Measurements from ENCODE around the gene TFCP2. TPM values are rescaled to one million over a fixed set of nuclear protein-coding genes. Genes with fewer than 3 reads are reported as not detected.

TFCP2 gene
- total and polyA plus RNA-seq, 2 of the 13 experiments (the other 11 are each of a cell fraction or from before 2014, with no cell fraction given), result 7.6 to 10.0 TPM

- TF ChIP-seq HNF1A (IDR thresholded peaks at IDR 0.05; ENCODE audit: low read depth) (no peak), HNF1A (CRISPR knock-in tag; IDR thresholded peaks at IDR 0.05; ENCODE audit: borderline replicate concordance) (no peak), TRIM24 (CRISPR knock-in tag; IDR thresholded peaks at IDR 0.05) (no peak), ZNF264 (CRISPR knock-in tag; IDR thresholded peaks at IDR 0.05) (no peak), TEF (CRISPR knock-in tag; IDR thresholded peaks at IDR 0.05) (no peak), ZNF337 (CRISPR knock-in tag; IDR thresholded peaks at IDR 0.05; ENCODE audit: borderline replicate concordance, low read depth) (no peak), IRF1 (CRISPR knock-in tag; IDR thresholded peaks at IDR 0.05; ENCODE audit: low read depth) (no peak), DR1 (CRISPR knock-in tag; IDR thresholded peaks at IDR 0.05) (no peak), THYN1 (CRISPR knock-in tag; IDR thresholded peaks at IDR 0.05; ENCODE audit: borderline replicate concordance, low read depth) (no peak), ZNF460 (CRISPR knock-in tag; IDR thresholded peaks at IDR 0.05; ENCODE audit: borderline replicate concordance) (no peak), SSRP1 (CRISPR knock-in tag; IDR thresholded peaks at IDR 0.05) (0 out of 2 replicates have a peak, but pooled peaks have one; percentile 61), ZSCAN20 (CRISPR knock-in tag; IDR thresholded peaks at IDR 0.05; ENCODE audit: borderline replicate concordance) (no peak), NR2F1 (CRISPR knock-in tag; IDR thresholded peaks at IDR 0.05) (no peak), ZFY (CRISPR knock-in tag; IDR thresholded peaks at IDR 0.05) (no peak), ZNF530 (CRISPR knock-in tag; IDR thresholded peaks at IDR 0.05; ENCODE audit: low read depth) (no peak)
- TF ChIP-seq, protein P1, sequence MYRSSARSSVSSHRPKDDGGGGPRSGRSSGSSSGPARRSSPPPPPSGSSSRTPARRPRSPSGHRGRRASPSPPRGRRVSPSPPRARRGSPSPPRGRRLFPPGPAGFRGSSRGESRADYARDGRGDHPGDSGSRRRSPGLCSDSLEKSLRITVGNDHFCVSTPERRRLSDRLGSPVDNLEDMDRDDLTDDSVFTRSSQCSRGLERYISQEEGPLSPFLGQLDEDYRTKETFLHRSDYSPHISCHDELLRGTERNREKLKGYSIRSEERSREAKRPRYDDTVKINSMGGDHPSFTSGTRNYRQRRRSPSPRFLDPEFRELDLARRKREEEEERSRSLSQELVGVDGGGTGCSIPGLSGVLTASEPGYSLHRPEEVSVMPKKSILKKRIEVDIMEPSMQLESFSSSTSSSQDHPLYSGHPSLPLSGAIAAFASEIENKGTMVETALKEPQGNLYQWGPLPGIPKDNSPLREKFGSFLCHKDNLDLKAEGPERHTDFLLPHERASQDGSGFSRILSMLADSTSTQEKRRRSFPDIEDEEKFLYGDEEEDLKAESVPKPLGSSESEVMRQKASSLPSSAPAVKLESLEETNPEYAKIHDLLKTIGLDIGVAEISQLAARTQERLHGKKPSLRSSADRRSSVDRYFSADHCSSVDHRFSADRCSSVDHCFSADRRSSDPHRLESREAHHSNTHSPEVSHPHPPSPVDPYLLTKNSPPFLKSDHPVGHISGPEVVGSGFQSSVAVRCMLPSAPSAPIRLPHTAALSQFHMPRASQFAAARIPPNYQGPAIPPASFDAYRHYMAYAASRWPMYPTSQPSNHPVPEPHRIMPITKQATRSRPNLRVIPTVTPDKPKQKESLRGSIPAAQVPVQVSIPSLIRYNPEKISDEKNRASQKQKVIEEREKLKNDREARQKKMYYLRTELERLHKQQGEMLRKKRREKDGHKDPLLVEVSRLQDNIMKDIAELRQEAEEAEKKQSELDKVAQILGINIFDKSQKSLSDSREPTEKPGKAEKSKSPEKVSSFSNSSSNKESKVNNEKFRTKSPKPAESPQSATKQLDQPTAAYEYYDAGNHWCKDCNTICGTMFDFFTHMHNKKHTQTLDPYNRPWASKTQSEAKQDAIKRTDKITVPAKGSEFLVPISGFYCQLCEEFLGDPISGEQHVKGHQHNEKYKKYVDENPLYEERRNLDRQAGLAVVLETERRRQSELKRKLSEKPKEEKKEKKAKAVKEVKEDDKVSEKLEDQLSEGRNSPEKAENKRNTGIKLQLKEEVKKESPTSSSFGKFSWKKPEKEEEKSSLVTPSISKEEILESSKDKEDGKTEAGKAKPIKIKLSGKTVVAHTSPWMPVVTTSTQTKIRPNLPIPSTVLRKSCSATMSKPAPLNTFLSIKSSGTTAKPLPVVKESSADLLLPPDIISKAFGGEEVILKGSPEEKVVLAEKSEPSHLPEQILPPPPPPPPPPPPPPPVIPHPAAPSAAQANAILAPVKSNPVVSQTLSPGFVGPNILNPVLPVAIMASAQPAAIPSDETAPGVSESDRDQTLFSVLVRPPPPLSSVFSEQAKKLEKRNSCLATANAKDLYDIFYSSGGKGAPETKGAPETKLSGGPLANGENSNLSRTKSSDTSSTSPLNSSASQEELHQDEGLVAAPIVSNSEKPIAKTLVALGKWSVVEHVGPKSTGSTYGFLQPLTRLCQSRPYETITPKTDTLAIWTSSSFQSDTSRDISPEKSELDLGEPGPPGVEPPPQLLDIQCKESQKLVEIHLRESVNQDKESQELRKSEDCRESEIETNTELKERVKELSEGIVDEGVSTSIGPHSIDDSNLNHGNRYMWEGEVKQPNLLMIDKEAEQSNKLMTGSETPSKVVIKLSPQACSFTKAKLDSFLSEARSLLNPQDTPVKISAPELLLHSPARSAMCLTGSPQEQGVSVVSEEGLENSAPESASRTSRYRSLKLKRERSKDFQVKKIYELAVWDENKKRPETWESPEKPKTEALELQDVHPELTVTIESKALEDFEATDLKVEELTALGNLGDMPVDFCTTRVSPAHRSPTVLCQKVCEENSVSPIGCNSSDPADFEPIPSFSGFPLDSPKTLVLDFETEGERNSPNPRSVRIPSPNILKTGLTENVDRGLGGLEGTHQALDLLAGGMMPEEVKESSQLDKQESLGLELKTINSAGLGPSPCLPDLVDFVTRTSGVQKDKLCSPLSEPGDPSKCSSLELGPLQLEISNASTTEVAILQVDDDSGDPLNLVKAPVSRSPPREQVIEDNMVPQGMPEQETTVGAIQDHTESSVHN (CRISPR knock-in tag; IDR thresholded peaks at IDR 0.05), result no peak
Observed at GRCh38 chr12:51217968-51218606, 45.2 kb upstream of the TFCP2 start, which contains the start of gene POU6F1 (continued).

Data from HepG2 (cell line).